Measurements from ENCODE around the gene SCYGR7. TPM values are rescaled to one million over a fixed set of nuclear protein-coding genes. Genes with fewer than 3 reads are reported as not detected.
"Not testable (repeated sequence)": the region's sequence is repeated elsewhere in the genome, so short reads cannot be mapped to it uniquely, and the experiment has no call there.

SCYGR7 gene
- total RNA-seq, result not detected

DNA sequence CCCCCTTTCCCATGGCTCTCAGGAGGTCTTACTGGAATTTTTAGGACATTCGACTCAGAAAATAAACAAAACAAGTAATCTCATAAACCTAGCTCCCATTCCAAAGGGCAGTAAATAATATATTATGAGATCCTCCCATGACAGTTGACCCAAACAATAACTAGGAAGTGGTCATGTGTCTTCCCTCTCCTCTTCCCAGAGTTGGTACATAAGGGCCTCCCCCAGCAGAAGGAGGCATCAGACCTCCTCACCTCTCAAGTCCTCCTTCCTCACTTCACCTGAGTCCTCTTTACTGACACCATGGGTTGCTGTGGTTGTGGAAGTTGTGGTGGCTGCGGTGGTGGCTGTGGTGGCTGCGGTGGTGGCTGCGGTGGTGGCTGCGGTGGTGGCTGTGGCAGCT, at the start of gene SCYGR7:
SCYGR7 (plus strand) TSS at position 301 of the 400 bp plus-strand sequence; CDS start at position 301, 0 bp downstream.
- no peak for DNase-seq

GRCh38 chr2:227684258-227684657, 43.9 kb upstream of the SCYGR7 start:
- DNase-seq, result no peak

GRCh38 chr2:227687189-227687588, 40.9 kb upstream of the SCYGR7 start:
- DNase-seq, result no peak

DNA sequence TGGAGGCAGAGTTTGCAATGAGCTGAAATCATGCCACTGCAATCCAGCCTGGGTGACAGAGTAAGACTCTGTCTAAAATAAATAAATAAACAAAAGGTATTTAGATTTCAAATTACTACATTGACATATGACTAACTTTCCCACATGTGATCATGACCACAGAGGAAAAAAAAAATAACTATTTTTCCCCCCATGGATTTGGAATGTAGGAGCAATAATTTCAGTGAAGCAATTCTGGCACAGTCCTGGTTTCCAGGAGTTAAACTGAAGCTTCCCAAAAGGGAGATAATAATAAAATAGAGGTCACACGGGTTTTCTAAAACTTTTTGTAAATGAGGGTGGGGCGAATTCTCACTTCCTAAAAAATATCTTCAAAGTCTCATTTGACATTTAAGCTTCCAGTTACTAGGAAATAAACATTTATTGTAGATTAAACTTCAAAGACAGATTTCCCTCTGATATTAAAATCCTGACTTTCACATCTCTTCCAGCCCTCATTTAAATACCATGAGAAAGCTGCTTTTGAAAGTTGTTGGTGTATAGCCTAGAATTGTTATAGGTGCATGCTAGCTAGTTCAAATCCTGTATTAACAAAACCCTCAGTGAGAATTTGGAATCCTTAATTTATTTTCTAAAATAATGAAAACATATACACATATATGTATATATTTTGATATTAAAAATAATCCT, 31.0 kb upstream of the SCYGR7 start:
- no peak for DNase-seq

- DNase-seq, result no peak
Measured at GRCh38 chr2:227701556-227701955, 26.6 kb upstream of the SCYGR7 start.

- DNase-seq, result no peak
Measured at GRCh38 chr2:227703280-227703732, 24.8 kb upstream of the SCYGR7 start.

DNA sequence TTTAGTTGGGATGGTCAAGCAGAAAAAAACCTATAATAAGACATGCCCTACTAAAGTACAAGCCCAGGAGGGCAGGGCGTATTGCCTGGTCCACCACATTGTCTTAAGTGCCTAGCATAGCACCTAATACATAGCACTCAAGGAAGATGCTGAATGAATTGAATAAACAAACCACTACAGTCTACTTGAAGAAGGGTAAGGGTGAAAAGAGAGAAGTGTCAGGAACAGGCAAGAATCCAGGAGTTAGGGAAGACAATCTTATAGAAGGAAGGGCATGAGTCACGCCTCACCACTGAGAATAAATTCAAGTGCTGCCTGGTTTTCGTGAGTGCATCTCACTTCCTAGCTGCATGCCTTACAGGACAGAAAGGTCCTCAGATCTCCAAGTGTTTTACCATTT, 24.2 kb upstream of the SCYGR7 start:
- no peak for DNase-seq

GRCh38 chr2:227706859-227707258, 21.3 kb upstream of the SCYGR7 start:
- DNase-seq, result no peak

DNA sequence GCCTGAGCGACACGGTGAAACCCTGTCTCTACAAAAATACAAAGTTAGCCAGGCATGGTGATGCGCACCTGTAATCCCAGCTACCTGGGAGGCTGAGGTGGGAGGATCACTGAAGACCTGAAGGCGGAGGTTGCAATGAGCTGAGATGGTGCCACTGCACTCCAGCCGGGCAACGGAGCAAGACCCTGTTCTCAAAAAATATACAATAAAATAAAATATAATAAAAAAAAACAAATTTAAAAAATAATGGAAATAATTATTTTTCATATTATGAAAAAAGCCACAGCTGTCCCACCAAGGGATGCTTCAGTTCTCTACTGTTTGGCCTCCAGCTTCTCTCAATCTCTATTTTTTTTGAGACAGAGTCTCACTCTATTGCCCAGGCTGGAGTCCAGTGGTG, 20.7 kb upstream of the SCYGR7 start:
- no peak for DNase-seq

DNA sequence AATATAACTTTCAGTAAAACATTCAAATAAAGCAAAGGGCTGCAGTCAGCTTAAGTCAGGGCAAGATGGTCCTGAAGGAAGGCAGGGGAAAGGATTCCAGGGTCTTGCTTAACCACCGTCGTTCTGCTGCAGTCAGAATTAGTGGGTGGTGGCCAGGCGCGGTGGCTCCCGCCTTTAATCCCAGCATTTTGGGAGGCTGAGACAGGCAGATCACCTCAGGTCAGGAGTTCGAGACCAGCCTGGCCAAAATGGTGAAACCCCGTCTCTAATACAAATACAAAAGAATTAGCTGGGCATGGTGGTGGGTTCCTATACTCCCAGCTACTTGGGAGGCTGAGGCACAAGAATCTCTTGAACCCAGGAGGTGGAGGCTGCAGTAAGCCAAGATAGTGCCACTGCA, 17.1 kb upstream of the SCYGR7 start:
- DNase-seq, result no peak

DNA sequence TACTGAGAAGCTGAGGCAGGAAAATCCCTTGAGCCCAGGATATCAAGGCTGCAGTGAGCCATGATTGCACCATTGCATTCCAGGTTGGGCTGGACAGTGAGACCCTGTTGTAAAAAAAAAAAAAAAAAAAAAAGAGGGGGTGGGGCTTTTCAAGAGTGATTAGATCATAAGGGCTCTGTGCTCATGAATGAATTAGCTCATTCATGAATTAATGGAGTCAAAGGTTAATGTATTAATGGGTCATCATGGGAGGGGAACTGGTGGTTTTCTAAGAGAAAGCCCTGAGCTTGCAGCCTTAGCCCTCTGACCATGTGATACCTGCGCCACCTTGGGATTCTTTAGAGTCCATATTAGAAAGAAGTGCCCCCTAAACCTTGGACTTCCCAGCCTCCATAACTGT, 14.8 kb upstream of the SCYGR7 start:
- no peak for DNase-seq

DNA sequence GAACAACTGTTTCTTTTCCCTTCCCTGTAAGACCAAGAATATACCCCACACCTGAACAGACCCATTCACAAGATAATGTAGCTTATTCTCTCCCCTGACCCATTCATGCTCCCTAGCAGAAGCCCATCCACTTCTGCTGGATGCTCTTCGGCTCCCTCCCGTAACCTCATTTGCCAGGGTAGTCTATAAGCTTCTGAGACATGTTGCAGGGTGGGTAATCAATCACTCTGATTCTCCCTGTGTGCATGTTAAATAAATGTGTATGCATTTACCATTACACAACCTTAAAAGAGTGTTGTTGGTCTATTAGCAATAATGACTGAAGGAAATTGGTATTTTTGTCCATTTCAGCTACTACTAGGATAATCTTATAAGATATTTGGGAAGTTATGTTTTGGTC, 11.6 kb upstream of the SCYGR7 start:
- DNase-seq, result no peak

DNA sequence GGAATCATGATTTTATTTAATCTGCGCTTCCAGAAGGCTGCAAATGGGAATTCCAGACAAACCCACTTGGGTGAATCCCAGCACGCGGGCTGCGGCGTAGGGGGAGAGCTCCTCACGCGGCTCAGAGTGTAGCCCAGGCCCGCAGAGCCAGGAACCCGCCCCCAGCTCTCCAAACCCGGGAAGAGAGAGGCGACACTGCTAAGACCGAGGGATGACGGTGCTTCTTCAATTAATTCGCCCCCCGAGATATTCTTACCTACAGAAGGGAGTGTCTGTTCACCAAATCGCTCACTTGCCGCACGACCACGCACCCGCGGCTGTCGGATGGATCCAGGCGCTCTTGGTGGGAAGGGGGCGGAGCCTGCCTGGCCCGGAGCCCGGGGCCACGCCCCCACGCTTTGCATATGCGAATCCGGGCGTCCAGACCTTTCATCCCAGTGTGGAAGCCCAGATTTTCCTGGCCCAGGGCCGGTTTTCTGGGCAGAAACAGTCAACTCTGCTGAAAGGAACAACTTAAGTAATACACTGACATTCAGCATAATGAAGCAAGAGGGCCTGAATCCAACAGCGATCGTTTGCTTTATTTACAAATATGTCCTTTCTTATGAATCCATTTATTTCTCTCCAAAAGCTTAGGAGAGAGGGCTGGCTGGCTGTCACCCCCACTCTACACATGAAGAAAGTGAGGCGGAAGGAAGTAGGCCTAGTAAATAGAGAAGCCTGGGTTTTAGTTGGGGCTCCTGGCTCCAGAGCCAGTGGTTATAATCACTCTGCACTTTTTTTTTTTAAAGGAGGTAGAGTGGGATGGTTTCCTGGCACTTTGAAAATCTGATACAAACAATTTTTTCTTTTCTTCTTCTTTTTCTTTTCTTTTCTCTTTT, 10.2 kb upstream of the SCYGR7 start, which contains the start of gene SLC19A3:
SLC19A3 (minus strand) TSS at position 342 of the 881 bp plus-strand sequence. CDS start 15,710 bp downstream, outside the sequence.
- DNase-seq, result peak; percentile 94

DNA sequence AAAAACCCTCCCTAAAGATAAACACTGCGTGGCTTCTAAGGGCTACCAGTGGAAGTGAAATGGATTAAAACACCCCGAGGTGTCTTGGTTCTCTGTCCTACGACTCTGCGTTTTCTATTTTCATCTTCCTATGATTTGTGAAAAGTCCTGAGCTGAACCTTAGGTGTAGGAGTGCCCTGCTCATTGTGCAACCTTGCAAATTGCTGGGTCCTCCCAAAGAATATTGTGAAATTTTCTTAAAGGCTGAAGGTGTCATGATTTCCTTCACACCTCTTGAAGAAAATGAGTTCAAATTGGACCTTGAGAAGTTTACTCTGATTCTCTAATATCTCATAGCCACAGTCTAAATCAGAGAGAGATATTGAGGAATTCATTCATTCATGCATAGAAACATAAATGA, 8.5 kb upstream of the SCYGR7 start:
- DNase-seq, result no peak

GRCh38 chr2:227720680-227721079, 7.5 kb upstream of the SCYGR7 start:
- no peak for DNase-seq

DNA sequence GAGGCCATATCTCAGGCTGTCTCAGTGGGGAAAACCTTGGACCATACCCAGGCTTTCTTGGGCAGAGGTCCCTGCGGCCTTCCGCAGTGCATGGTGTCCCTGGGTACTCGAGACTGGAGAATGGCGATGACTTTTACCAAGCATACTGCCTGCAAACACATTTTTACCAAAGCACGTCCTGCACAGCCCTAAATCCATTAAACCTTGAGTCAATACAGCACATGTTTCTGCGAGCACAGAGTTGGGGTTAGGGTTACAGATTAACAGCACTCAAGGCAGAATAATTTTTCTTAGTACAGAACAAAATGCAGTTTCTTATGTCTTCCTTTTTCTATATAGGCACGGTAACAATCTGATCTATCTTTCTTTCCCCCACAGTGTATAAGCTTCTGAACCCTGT, 5.3 kb upstream of the SCYGR7 start:
- DNase-seq, result peak; percentile 14

- no peak for DNase-seq
Measured at GRCh38 chr2:227724394-227725039, 3.6 kb upstream of the SCYGR7 start, which contains the start of gene SCYGR6. Gene SCYGR6 (minus strand): TSS chr2:227724757. CDS start chr2:227724757, 0 bp downstream.

GRCh38 chr2:227739351-227739750, 11.2 kb downstream of the SCYGR7 start:
- no peak for DNase-seq

DNA sequence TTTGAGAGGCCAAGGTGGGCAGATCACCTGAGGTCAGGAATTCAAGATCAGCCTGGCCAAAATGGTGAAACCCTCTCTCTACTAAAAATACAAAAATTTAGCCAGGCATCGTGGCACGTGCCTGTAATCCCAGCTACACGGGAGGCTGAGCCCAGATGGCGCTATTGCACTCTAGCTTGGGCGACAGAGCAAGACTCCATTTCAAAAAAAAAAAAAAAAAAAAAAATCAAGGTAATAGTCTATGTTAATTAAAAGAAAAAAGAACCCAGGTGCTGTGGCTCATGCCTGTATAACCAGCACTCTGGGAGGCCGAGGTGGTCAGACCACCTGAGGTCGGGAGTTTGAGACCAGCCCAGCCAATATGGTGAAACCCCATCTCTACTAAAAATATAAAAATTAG, 12.6 kb downstream of the SCYGR7 start:
- not testable (repeated sequence) for DNase-seq

DNA sequence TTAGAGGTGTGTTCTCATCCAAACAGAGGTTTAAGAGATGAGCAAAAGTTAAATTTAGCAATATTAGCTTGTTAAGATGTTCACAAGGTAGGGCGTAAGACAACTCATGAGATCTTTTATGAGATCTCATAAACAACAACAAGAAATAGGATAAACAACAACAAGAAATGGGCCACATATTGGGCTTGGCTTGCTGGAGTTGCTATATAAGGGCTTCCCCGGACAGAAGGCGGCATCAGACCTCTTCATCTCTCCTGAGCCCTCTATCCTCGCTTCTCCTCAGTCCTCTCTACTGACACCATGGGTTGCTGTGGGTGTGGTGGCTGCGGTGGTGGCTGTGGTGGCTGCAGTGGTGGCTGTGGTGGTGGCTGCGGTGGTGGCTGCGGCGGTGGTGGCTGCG, 17.5 kb downstream of the SCYGR7 start, which contains the start of gene SCYGR8:
SCYGR8 (plus strand) TSS at position 301 of the 400 bp plus-strand sequence; CDS start at position 301, 0 bp downstream.
- DNase-seq, result no peak

- DNase-seq, result no peak
Measured at GRCh38 chr2:227748079-227748478, 19.9 kb downstream of the SCYGR7 start.

GRCh38 chr2:227756261-227756660, 28.1 kb downstream of the SCYGR7 start:
- DNase-seq, result not testable (repeated sequence)

Measured in tongue (tissue), 2 donors.